H1 (cell line): ENCODE measurements around the gene MAGI1. TPM values are rescaled to one million over a fixed set of nuclear protein-coding genes. Genes with fewer than 3 reads are reported as not detected.

Source experiments
- GABPA ChIP-seq: IDR thresholded peaks from 2 replicates; pipeline ENCODE4 v1.6.1; 2011; ENCODE audit warnings: mild to moderate bottlenecking, low read length, moderate library complexity, borderline replicate concordance; ENCODE audit not compliant: insufficient read depth
- HDAC2 ChIP-seq, 2 experiments: fragments of 300-600 bp in 1 of 2; sonication (generic) in 1 of 2; IDR thresholded peaks; 2 replicates each; pipeline ENCODE4 v1.6.1; 2011 to 2012; ENCODE audit warnings: low read depth in 2 of 2, low read length in 2 of 2, mild to moderate bottlenecking in 2 of 2, moderate library complexity in 2 of 2, borderline replicate concordance in 1 of 2, inconsistent platforms in 1 of 2
- JUN ChIP-seq: IDR thresholded peaks from 2 replicates; pipeline ENCODE4 v1.6.1; 2011; ENCODE audit warnings: low read depth, mild to moderate bottlenecking, improper control_type of control experiment, low read length
- POU5F1 ChIP-seq: IDR thresholded peaks from 2 replicates; pipeline ENCODE4 v1.6.1; 2011; ENCODE audit warnings: low read depth, mild to moderate bottlenecking, low read length, moderate library complexity
- TAF7 ChIP-seq: optimal IDR thresholded peaks from 2 replicates; pipeline ENCODE3; 2011; ENCODE audit warnings: low read depth, mild to moderate bottlenecking, inconsistent platforms, low read length, moderate library complexity, borderline replicate concordance
- polyA plus RNA-seq, 7 experiments: library from polyadenylated mRNA; depleted of rRNA in 3 of 7; stranded (reverse) in 5 of 7; unstranded in 2 of 7; fragments of >200 nt in 5 of 7; fragments of 200-250 nt in 2 of 7; gene quantifications; 1 replicate in 5 of 7; 2 replicates in 1 of 7; 4 replicates in 1 of 7; pipeline versions ENCODE4 v1.2.1 to v1.2.3, GENCODE V29; 2011 to 2013; ENCODE audit warnings: missing spikeins in 2 of 7, mixed read lengths in 2 of 7
- total RNA-seq: library from RNA; stranded (reverse); fragmentation: NEBNext Ultra II Directional; extraction: Animal tissue kit (Norgen Biotek cat#: 25700); gene quantifications from 2 replicates; pipeline ENCODE4 v1.2.1, GENCODE V29; 2021
- TF ChIP-seq, protein P1 (sequence below): fragments of 300-600 bp; sonication (generic); IDR thresholded peaks from 2 replicates; pipeline ENCODE4 v1.7.1; 2012; ENCODE audit warnings: low read length, moderate library complexity, mild to moderate bottlenecking, inconsistent platforms; ENCODE audit not compliant: insufficient replicate concordance
- TF ChIP-seq, protein P2 (sequence below): IDR thresholded peaks from 2 replicates; pipeline ENCODE4 v1.6.1; 2011; ENCODE audit warnings: low read depth, mild to moderate bottlenecking, low read length; ENCODE audit not compliant: insufficient read depth

The MAGI1 gene
- total and polyA plus RNA-seq, 2 of the 8 experiments (the other 6 are each of a cell fraction or from before 2014, with no cell fraction given) = 19.8 to 78.0 TPM

DNA sequence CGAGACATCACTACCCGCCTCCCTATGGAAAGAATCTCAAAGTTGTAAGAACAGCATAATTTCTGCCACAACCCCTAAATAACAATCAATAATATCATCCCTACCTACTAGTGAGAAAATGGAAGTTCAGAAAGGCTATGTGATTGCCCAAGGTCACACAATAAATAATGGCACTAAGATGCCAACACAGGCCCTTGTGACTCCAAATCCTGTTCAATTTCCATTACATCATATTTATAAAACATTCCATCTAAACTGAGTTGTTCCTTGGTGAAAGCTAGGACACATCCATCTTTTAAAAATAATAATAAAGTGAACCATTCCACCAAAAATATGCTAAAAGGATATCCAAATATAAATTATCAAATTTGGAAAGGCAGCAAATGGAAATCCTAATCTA lies 144.6 kb downstream of the MAGI1 start (continued):
- TF ChIP-seq, protein P1, sequence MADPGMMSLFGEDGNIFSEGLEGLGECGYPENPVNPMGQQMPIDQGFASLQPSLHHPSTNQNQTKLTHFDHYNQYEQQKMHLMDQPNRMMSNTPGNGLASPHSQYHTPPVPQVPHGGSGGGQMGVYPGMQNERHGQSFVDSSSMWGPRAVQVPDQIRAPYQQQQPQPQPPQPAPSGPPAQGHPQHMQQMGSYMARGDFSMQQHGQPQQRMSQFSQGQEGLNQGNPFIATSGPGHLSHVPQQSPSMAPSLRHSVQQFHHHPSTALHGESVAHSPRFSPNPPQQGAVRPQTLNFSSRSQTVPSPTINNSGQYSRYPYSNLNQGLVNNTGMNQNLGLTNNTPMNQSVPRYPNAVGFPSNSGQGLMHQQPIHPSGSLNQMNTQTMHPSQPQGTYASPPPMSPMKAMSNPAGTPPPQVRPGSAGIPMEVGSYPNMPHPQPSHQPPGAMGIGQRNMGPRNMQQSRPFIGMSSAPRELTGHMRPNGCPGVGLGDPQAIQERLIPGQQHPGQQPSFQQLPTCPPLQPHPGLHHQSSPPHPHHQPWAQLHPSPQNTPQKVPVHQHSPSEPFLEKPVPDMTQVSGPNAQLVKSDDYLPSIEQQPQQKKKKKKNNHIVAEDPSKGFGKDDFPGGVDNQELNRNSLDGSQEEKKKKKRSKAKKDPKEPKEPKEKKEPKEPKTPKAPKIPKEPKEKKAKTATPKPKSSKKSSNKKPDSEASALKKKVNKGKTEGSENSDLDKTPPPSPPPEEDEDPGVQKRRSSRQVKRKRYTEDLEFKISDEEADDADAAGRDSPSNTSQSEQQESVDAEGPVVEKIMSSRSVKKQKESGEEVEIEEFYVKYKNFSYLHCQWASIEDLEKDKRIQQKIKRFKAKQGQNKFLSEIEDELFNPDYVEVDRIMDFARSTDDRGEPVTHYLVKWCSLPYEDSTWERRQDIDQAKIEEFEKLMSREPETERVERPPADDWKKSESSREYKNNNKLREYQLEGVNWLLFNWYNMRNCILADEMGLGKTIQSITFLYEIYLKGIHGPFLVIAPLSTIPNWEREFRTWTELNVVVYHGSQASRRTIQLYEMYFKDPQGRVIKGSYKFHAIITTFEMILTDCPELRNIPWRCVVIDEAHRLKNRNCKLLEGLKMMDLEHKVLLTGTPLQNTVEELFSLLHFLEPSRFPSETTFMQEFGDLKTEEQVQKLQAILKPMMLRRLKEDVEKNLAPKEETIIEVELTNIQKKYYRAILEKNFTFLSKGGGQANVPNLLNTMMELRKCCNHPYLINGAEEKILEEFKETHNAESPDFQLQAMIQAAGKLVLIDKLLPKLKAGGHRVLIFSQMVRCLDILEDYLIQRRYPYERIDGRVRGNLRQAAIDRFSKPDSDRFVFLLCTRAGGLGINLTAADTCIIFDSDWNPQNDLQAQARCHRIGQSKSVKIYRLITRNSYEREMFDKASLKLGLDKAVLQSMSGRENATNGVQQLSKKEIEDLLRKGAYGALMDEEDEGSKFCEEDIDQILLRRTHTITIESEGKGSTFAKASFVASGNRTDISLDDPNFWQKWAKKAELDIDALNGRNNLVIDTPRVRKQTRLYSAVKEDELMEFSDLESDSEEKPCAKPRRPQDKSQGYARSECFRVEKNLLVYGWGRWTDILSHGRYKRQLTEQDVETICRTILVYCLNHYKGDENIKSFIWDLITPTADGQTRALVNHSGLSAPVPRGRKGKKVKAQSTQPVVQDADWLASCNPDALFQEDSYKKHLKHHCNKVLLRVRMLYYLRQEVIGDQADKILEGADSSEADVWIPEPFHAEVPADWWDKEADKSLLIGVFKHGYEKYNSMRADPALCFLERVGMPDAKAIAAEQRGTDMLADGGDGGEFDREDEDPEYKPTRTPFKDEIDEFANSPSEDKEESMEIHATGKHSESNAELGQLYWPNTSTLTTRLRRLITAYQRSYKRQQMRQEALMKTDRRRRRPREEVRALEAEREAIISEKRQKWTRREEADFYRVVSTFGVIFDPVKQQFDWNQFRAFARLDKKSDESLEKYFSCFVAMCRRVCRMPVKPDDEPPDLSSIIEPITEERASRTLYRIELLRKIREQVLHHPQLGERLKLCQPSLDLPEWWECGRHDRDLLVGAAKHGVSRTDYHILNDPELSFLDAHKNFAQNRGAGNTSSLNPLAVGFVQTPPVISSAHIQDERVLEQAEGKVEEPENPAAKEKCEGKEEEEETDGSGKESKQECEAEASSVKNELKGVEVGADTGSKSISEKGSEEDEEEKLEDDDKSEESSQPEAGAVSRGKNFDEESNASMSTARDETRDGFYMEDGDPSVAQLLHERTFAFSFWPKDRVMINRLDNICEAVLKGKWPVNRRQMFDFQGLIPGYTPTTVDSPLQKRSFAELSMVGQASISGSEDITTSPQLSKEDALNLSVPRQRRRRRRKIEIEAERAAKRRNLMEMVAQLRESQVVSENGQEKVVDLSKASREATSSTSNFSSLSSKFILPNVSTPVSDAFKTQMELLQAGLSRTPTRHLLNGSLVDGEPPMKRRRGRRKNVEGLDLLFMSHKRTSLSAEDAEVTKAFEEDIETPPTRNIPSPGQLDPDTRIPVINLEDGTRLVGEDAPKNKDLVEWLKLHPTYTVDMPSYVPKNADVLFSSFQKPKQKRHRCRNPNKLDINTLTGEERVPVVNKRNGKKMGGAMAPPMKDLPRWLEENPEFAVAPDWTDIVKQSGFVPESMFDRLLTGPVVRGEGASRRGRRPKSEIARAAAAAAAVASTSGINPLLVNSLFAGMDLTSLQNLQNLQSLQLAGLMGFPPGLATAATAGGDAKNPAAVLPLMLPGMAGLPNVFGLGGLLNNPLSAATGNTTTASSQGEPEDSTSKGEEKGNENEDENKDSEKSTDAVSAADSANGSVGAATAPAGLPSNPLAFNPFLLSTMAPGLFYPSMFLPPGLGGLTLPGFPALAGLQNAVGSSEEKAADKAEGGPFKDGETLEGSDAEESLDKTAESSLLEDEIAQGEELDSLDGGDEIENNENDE = no peak
- TF ChIP-seq HDAC2 (IDR thresholded peaks at IDR 0.05; ENCODE audit: borderline replicate concordance in 1 of 2, low read depth in 2 of 2, low read length in 2 of 2) (no peak), TAF7 (no peak), GABPA (no peak), JUN (no peak), POU5F1 (no peak)
- TF ChIP-seq, protein P2, sequence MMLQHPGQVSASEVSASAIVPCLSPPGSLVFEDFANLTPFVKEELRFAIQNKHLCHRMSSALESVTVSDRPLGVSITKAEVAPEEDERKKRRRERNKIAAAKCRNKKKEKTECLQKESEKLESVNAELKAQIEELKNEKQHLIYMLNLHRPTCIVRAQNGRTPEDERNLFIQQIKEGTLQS = no peak
